ENCODE data around the gene ACOXL.

DNA sequence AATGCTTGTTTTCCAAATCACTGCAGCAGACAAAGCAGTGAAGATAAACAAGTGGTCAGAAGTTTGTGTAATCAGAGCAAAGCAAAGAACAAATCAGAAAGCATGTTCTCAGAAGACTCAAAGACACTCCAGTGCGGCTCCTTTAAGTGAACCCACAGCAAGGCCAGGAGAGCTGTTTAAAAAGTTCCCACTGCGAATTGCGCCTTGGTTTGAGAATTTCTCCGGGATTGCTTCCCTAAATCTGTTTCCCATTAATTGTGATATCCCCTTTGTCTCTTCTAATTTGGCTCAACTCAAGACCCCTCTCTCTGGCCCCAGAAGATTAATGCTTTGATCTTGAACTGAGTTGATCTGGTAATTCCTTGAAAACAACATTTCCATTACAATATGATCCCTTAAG, 265.9 kb downstream of the ACOXL start:
- TF ChIP-seq, protein P1, sequence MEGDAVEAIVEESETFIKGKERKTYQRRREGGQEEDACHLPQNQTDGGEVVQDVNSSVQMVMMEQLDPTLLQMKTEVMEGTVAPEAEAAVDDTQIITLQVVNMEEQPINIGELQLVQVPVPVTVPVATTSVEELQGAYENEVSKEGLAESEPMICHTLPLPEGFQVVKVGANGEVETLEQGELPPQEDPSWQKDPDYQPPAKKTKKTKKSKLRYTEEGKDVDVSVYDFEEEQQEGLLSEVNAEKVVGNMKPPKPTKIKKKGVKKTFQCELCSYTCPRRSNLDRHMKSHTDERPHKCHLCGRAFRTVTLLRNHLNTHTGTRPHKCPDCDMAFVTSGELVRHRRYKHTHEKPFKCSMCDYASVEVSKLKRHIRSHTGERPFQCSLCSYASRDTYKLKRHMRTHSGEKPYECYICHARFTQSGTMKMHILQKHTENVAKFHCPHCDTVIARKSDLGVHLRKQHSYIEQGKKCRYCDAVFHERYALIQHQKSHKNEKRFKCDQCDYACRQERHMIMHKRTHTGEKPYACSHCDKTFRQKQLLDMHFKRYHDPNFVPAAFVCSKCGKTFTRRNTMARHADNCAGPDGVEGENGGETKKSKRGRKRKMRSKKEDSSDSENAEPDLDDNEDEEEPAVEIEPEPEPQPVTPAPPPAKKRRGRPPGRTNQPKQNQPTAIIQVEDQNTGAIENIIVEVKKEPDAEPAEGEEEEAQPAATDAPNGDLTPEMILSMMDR (IDR thresholded peaks at IDR 0.05; ENCODE audit: low read length) = no peak
- TF ChIP-seq EZH2 (IDR thresholded peaks at IDR 0.05; ENCODE audit: borderline replicate concordance, low read length) = no peak
